A549 (cell line): ENCODE measurements around the gene GRIA1.

Experiments
- BCL3 ChIP-seq: fragments of >200 bp; sonication (Bioruptor Twin); formaldehyde crosslinking; IDR thresholded peaks from 3 replicates; pipeline ENCODE4 v1.6.1; 2016
- EHMT2 ChIP-seq: fragments of 200-600 bp; sonication (generic); IDR thresholded peaks from 2 replicates; pipeline ENCODE4 v1.6.1; 2016; ENCODE audit warnings: antibody characterized with exemption, low read depth, mild to moderate bottlenecking, moderate library complexity
- EP300 ChIP-seq, 2 experiments: fragments of >200 bp; sonication (Bioruptor Twin); formaldehyde crosslinking; IDR thresholded peaks; 2 replicates in 1 of 2; 3 replicates in 1 of 2; pipeline ENCODE4 v1.6.1; 2016 to 2017
- MYC ChIP-seq: IDR thresholded peaks from 2 replicates; pipeline ENCODE4 v1.6.1; 2012; ENCODE audit warnings: mild to moderate bottlenecking, inconsistent platforms, low read length, improper control_type of control experiment, borderline replicate concordance
- NR3C1 ChIP-seq: fragments of >200 bp; sonication (Bioruptor Twin); formaldehyde crosslinking; IDR thresholded peaks from 3 replicates; pipeline ENCODE4 v1.6.1; 2017
- PBX3 ChIP-seq: IDR thresholded peaks from 2 replicates; pipeline ENCODE4 v1.6.1; 2012
- ZC3H11A ChIP-seq: fragments of 450-650 bp; IDR thresholded peaks from 2 replicates; pipeline ENCODE4 v1.6.1; 2014; ENCODE audit warnings: antibody characterized with exemption, mild to moderate bottlenecking
- ZFP36 ChIP-seq: fragments of 450-650 bp; IDR thresholded peaks from 2 replicates; pipeline ENCODE4 v1.6.1; 2014; ENCODE audit warnings: borderline replicate concordance; ENCODE audit not compliant: partially characterized antibody
- TF ChIP-seq, protein P1 (sequence below): fragments of 450-650 bp; IDR thresholded peaks from 2 replicates; pipeline ENCODE4 v1.6.1; 2014; ENCODE audit warnings: antibody characterized with exemption
- TF ChIP-seq, protein P2 (sequence below): fragments of >200 bp; sonication (Bioruptor Twin); formaldehyde crosslinking; IDR thresholded peaks from 3 replicates; pipeline ENCODE4 v1.5.1; 2016

GRCh38 chr5:153636670-153637451, 146.4 kb downstream of the GRIA1 start:
- TF ChIP-seq, protein P1, sequence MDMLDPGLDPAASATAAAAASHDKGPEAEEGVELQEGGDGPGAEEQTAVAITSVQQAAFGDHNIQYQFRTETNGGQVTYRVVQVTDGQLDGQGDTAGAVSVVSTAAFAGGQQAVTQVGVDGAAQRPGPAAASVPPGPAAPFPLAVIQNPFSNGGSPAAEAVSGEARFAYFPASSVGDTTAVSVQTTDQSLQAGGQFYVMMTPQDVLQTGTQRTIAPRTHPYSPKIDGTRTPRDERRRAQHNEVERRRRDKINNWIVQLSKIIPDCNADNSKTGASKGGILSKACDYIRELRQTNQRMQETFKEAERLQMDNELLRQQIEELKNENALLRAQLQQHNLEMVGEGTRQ = no peak
- TF ChIP-seq ZFP36 (no peak), MYC (no peak), PBX3 (no peak), EHMT2 (no peak), NR3C1 (no peak), EP300 (IDR thresholded peaks at IDR 0.05) (no peak), ZC3H11A (no peak), BCL3 (no peak)
- TF ChIP-seq, protein P2, sequence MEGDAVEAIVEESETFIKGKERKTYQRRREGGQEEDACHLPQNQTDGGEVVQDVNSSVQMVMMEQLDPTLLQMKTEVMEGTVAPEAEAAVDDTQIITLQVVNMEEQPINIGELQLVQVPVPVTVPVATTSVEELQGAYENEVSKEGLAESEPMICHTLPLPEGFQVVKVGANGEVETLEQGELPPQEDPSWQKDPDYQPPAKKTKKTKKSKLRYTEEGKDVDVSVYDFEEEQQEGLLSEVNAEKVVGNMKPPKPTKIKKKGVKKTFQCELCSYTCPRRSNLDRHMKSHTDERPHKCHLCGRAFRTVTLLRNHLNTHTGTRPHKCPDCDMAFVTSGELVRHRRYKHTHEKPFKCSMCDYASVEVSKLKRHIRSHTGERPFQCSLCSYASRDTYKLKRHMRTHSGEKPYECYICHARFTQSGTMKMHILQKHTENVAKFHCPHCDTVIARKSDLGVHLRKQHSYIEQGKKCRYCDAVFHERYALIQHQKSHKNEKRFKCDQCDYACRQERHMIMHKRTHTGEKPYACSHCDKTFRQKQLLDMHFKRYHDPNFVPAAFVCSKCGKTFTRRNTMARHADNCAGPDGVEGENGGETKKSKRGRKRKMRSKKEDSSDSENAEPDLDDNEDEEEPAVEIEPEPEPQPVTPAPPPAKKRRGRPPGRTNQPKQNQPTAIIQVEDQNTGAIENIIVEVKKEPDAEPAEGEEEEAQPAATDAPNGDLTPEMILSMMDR = no peak
